KMS-11 (cell line): ENCODE results near the gene LIG3.
A peak's percentile ranks its signal among the peaks of the same experiment; 100 is the strongest.

Experiments
- H2AFZ ChIP-seq: fragments of 200-600 bp; sonication (generic); 2 replicates; pipeline ENCODE4 v1.6.1; 2016; ENCODE audit warnings: antibody characterized with exemption, mixed run types, low read depth
- H3K27ac ChIP-seq: fragments of 200-600 bp; sonication (generic); 2 replicates; pipeline ENCODE4 v1.6.1; 2016; ENCODE audit warnings: mild to moderate bottlenecking, mixed run types
- H3K27me3 ChIP-seq: fragments of 200-600 bp; sonication (generic); 2 replicates; pipeline ENCODE4 v1.6.1; 2017; ENCODE audit warnings: mild to moderate bottlenecking, low read depth, mixed run types, moderate library complexity; ENCODE audit not compliant: insufficient read depth
- H3K36me3 ChIP-seq: fragments of 200-600 bp; sonication (generic); 2 replicates; pipeline ENCODE4 v1.6.1; 2017; ENCODE audit warnings: mild to moderate bottlenecking, mixed run types; ENCODE audit not compliant: insufficient read depth
- H3K4me1 ChIP-seq: fragments of 200-600 bp; sonication (generic); 2 replicates; pipeline ENCODE4 v1.6.1; 2016; ENCODE audit warnings: mild to moderate bottlenecking, low read depth, mixed run types; ENCODE audit not compliant: poor library complexity, severe bottlenecking
- H3K4me2 ChIP-seq: fragments of 200-600 bp; sonication (generic); 2 replicates; pipeline ENCODE4 v1.7.0; 2016; ENCODE audit warnings: mild to moderate bottlenecking, mixed run types
- H3K4me3 ChIP-seq: fragments of 200-600 bp; sonication (generic); IDR thresholded peaks from 2 replicates; pipeline ENCODE4 v1.6.1; 2017; ENCODE audit warnings: low read depth, low read length, mixed read lengths; ENCODE audit not compliant: insufficient read depth
- H3K79me2 ChIP-seq: fragments of 200-600 bp; sonication (generic); 2 replicates; pipeline ENCODE4 v1.6.1; 2016; ENCODE audit warnings: low read depth, mixed run types; ENCODE audit not compliant: insufficient read depth
- H3K9ac ChIP-seq: fragments of 200-600 bp; sonication (generic); 2 replicates; pipeline ENCODE4 v1.6.1; 2016; ENCODE audit warnings: mild to moderate bottlenecking, mixed run types
- H4K20me1 ChIP-seq: fragments of 200-600 bp; sonication (generic); 2 replicates; pipeline ENCODE4 v1.6.1; 2016; ENCODE audit warnings: mild to moderate bottlenecking, mixed run types; ENCODE audit not compliant: insufficient read depth
- CTCF ChIP-seq: fragments of 200-600 bp; sonication (generic); conservative IDR thresholded peaks from 2 replicates; pipeline ENCODE4 v1.6.1; 2017; ENCODE audit warnings: low read depth, mild to moderate bottlenecking, antibody characterized with exemption, low read length, moderate library complexity, mixed read lengths

Gene LIG3

GRCh38 chr17:34974794-34975785 is 5.2 kb upstream of the LIG3 start:
- Histone ChIP-seq H3K4me2 (no peak overlapping the region), H3K9ac (no peak overlapping the region), H2AFZ (no peak overlapping the region), H3K27ac (no peak overlapping the region), H3K4me3 (no peak overlapping the region), H3K79me2 (no peaks in the 10 kb centered on the region), H4K20me1 (no peaks in the 10 kb centered on the region), H3K36me3 (no peaks in the 10 kb centered on the region), H3K4me1 (peaks cover 15% of the 10 kb centered on the region), H3K27me3 (no peaks in the 10 kb centered on the region)
- TF ChIP-seq CTCF = no peak

- no peak overlapping the region for H3K4me3 ChIP-seq
- H3K27me3 ChIP-seq = no peaks in the 10 kb centered on the region
- peaks cover 26% of the 10 kb centered on the region for H3K79me2 ChIP-seq
- H3K4me1 ChIP-seq = peaks cover 19% of the 10 kb centered on the region
- H3K4me2 ChIP-seq = 0 out of 2 replicates have a peak overlapping the region, but pooled peaks have one; percentile 99
- no peaks in the 10 kb centered on the region for H4K20me1 ChIP-seq
- TF ChIP-seq CTCF = no peak
- no peak overlapping the region for H3K27ac ChIP-seq
- no peak overlapping the region; the same call in 1 of the 2 replicates for H2AFZ ChIP-seq
- no peaks in the 10 kb centered on the region for H3K36me3 ChIP-seq
- H3K9ac ChIP-seq = no peak overlapping the region
Measured at GRCh38 chr17:34979153-34979552, 1.2 kb upstream of the LIG3 start.

GRCh38 chr17:34979650-34980352 is 511 bp upstream of the LIG3 start:
- H3K4me2 ChIP-seq = peak overlapping the region; percentile 99
- TF ChIP-seq CTCF = no peak
- peaks cover 19% of the 10 kb centered on the region for H3K4me1 ChIP-seq
- H3K9ac ChIP-seq = peak overlapping the region; percentile 97
- H3K4me3 ChIP-seq = no peak overlapping the region
- no peaks in the 10 kb centered on the region for H4K20me1 ChIP-seq
- no peaks in the 10 kb centered on the region for H3K36me3 ChIP-seq
- H3K27ac ChIP-seq = peak overlapping the region; percentile 98
- no peaks in the 10 kb centered on the region for H3K27me3 ChIP-seq
- peaks cover 26% of the 10 kb centered on the region for H3K79me2 ChIP-seq
- peak overlapping the region; percentile 69 for H2AFZ ChIP-seq

GRCh38 chr17:34980681-34981537 is 597 bp downstream of the LIG3 start:
- Histone ChIP-seq H3K9ac (peak overlapping the region; percentile 97), H3K27me3 (no peaks in the 10 kb centered on the region), H3K36me3 (no peaks in the 10 kb centered on the region), H3K4me3 (no peak overlapping the region), H2AFZ (0 out of 2 replicates have a peak overlapping the region, but pooled peaks have one; percentile 15), H3K4me2 (peak overlapping the region; percentile 85), H4K20me1 (no peaks in the 10 kb centered on the region), H3K4me1 (peaks cover 19% of the 10 kb centered on the region), H3K79me2 (peaks cover 26% of the 10 kb centered on the region), H3K27ac (peak overlapping the region; percentile 98)
- TF ChIP-seq CTCF = peak; percentile 42; the same call in 1 of the 2 replicates
